Activated CD8-positive, alpha-beta memory T cell treated with anti-CD3 and anti-CD28 coated beads, Interleukin-2, amount 50 U/mL, for 24 hours (primary cell): ENCODE results near the gene RAD1.

Experiments
- DNase-seq: peaks from one replicate; pipeline ENCODE4 v3.0.0-alpha.2; 2020; ENCODE audit errors: extremely low read depth

RAD1 gene

DNA sequence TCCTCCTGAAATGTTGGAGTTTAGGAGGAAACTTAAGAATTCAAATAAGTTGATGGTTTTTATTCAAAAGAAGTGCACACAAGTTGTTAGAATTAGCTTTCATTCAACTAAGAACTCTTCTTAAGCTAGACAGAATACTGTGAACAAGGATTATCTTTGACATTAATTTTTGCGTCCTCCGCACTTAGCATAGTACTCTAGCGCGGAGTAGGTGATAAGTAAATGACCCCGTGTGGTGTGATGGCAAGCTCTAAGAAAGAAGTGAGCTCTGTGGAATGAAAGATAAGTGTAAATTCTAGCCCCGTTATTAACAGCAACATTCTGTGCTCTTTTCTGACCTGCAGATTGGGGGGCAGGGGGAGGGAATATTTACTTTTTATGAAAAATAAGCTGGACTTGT, 1.2 kb upstream of the RAD1 start:
- no peak for DNase-seq

GRCh38 chr5:34915856-34916192, 520 bp upstream of the RAD1 start:
- DNase-seq, result no peak

DNA sequence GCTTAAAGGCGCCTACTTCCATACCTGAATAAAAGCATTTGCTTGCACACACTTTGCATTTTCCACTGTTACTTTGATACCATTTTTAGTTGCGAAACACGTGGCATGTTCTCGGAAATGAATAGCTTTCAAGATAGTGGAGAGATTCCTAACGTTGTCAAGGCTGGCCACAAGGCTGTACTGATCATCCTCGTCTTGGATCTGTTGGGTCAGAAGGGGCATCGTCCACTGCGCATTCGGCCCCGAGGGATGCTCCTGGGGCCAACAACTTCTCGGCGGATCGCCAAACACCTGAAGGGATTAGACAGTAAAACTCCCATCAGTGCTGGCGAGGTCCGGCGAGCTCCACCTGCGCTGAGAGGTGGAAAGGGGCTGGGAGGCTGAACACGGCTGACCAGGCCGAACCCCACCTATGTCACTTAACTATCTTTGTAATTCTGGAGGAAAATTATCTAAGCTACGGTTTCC, 599 bp downstream of the RAD1 start:
- no peak for DNase-seq

- DNase-seq, result no peak
These were observed 2.2 kb downstream of the RAD1 start for GRCh38 chr5:34913072-34913471.

GRCh38 chr5:34905564-34905963, 9.7 kb downstream of the RAD1 start:
- no peak for DNase-seq

DNA sequence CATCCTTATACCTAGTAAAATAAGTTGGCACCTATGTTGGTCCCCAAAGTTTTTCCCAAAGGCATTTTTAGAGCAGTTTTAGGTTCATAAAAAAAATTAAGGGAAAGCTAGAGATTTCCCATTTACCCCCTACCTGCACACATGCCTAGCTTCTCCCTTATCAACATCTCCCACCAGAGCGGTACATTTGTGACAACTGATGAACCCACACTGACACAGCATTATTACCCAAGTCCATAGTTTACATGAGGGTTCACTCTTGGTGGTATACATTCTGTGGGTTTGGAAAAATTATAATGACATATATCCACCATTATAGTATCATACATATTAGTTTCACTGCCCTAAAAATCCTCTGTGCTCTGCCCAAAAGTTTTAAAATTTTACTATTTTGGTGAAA, 12.0 kb downstream of the RAD1 start:
- no peak for DNase-seq

GRCh38 chr5:34900652-34901051, 14.7 kb downstream of the RAD1 start:
- no peak for DNase-seq

- no peak for DNase-seq
These were observed 16.2 kb downstream of the RAD1 start for GRCh38 chr5:34899066-34899465.

- DNase-seq, result peak; percentile 18
These were observed 16.9 kb downstream of the RAD1 start for GRCh38 chr5:34898258-34898895.

DNA sequence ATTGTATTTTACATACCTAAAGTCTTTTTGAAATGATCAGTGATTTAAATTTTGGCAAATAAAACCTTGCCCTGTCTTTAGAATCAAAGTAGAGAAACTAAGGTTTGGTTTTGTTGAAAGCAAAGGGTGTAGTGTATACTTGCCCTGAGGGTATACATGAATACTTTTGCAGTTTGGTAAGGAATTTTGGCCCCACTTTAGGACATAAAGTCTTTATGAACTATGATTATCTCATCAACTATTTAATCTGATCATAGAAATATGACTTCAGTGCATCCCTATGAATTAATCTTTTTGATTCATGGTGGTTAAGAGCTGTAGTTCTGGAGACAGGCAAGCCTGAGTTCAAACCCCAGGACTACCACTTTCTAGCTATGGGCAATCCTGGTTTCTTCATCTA, 17.7 kb downstream of the RAD1 start:
- no peak for DNase-seq

- no peak for DNase-seq
These were observed 19.5 kb downstream of the RAD1 start for GRCh38 chr5:34895641-34896419.

DNA sequence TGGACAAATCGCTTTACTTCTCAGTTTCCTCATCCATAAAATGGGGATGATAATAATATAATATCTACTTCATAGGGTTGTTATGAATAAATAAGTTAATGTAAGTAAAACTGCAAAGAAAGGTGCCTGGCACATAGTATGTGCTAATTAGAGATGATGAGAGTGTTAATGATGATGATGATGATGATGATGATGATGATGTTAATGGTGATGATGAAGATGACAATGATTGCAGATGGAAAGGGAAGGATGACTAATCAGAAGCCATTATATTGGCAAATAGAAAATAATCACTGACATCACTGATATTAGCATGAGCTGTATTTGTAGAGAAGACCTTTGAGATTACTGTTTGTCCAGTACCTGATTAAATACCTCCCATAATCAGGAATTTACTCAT, 20.6 kb downstream of the RAD1 start:
- no peak for DNase-seq

GRCh38 chr5:34892414-34892813, 22.9 kb downstream of the RAD1 start:
- no peak for DNase-seq

GRCh38 chr5:34891981-34892380, 23.3 kb downstream of the RAD1 start:
- DNase-seq, result no peak

- DNase-seq, result no peak
These were observed 25.9 kb downstream of the RAD1 start for GRCh38 chr5:34889394-34889793.

- DNase-seq, result no peak
These were observed 28.7 kb downstream of the RAD1 start for GRCh38 chr5:34886392-34887119.

GRCh38 chr5:34881246-34881645, 34.1 kb downstream of the RAD1 start:
- no peak for DNase-seq

DNA sequence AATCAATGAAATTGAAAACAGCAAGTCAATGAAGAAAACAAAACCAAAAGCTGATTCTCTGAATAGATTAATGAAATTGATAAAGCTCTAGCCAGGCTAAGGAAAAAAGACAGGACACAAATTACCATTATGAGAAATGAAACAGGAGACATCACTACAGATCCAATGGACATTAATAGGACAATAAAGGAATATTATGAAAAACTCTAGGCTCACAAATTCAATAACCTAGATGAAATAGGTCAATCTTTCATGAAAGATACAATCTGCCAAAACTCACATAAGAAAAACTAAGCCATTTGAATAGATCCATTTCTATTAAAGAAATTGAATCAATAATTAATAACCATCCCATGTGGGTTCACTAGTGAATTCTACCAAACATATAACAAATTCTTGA, 39.0 kb downstream of the RAD1 start:
- DNase-seq, result no peak

DNA sequence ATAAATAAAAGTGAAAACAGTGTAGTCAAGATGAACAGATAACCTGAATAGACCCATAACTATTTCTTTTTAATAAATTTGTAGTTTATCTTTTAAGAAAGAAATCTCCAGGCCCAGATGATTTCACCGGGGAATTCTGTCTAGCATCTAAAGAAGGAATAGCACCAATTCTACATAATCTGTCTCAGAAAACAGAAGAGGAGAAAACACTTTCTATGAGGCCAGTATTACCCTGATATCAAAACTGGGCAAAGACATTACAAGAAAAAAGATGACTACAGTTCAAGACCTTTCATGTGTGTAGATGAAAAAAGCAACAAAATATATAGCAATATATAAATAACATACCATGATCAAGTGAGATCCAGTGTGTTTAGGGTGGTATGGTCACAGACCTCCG, 44.9 kb downstream of the RAD1 start:
- DNase-seq, result no peak

GRCh38 chr5:34869256-34869655, 46.0 kb downstream of the RAD1 start:
- no peak for DNase-seq

GRCh38 chr5:34868791-34869190, 46.5 kb downstream of the RAD1 start:
- no peak for DNase-seq

DNA sequence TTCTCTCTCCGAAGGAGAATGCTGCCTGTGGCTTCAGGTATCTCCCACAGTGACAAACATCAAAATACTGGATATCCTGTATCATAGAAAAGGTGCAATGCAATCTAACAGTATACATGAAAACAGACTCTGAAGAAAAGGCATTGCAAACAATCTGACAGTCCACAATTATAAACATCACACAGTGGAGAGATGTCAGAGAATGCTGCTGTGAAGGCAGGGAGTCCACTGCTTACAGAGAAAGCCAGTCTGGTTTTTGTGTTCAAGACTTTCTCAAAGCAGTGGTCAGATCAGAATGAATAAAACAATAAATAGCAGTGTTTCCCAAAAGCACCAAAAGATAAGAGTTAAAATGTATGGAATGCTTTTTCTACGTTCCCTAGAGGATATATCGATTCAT, 47.6 kb downstream of the RAD1 start:
- DNase-seq, result no peak

DNA sequence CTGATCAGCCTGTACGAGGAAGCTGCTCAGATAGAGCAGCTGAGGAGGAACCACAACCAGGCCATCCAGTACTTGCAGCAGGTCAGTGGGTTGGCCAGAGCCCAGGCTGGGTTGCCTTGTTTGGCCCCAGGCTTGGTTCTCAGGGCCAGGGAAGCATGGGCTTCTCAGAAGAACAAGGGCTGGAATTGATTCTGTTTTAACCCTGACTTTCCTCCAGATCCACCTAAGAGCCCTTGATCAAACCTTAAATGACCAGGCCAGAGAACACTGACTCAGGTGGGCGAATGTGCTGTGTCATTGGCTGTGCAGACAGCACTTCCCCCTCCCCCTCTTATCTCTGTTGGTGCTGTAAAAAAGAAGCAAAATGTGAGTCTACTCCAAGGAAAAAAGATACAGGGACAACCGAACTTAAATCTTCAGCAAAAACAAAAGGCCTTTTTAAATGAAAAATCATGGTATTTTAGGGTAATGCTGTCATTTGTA, 48.3 kb downstream of the RAD1 start:
- no peak for DNase-seq
